GM18499 (cell line): Measurements from ENCODE around the gene MGMT.

Experiments used
- ATAC-seq: cut with Tn5 transposase; IDR thresholded peaks from one replicate; pipeline ENCODE4 v1.9.1; 2021; ENCODE audit warnings: moderate number of reproducible peaks; ENCODE audit not compliant: insufficient read depth, unreplicated experiment

Gene MGMT

GRCh38 chr10:129702605-129703004 lies 235.6 kb downstream of the MGMT start:
- no peak for ATAC-seq

GRCh38 chr10:129703287-129704137 lies 236.5 kb downstream of the MGMT start:
- no peak for ATAC-seq

- no peak for ATAC-seq
Measured at GRCh38 chr10:129704225-129704624, 237.2 kb downstream of the MGMT start.

- no peak for ATAC-seq
Measured at GRCh38 chr10:129704786-129705525, 237.9 kb downstream of the MGMT start.

- ATAC-seq: no peak
Measured at GRCh38 chr10:129705676-129706075, 238.6 kb downstream of the MGMT start.

- ATAC-seq: no peak
Measured at GRCh38 chr10:129706081-129706480, 239.0 kb downstream of the MGMT start.

- no peak for ATAC-seq
Measured at GRCh38 chr10:129706523-129706922, 239.5 kb downstream of the MGMT start.

- no peak for ATAC-seq
Measured at GRCh38 chr10:129707406-129708388, 240.7 kb downstream of the MGMT start.

GRCh38 chr10:129709101-129709500 lies 242.1 kb downstream of the MGMT start:
- no peak for ATAC-seq

GRCh38 chr10:129709627-129710509 lies 242.8 kb downstream of the MGMT start:
- ATAC-seq: no peak

GRCh38 chr10:129710510-129710847 lies 243.4 kb downstream of the MGMT start:
- no peak for ATAC-seq

- ATAC-seq: no peak
Measured at GRCh38 chr10:129711291-129711690, 244.2 kb downstream of the MGMT start.

- no peak for ATAC-seq
Measured at GRCh38 chr10:129712000-129712399, 245.0 kb downstream of the MGMT start.

GRCh38 chr10:129713659-129714265 lies 246.7 kb downstream of the MGMT start:
- ATAC-seq: no peak

GRCh38 chr10:129715805-129716204 lies 248.8 kb downstream of the MGMT start:
- no peak for ATAC-seq

- no peak for ATAC-seq
Measured at GRCh38 chr10:129716211-129716681, 249.2 kb downstream of the MGMT start.

- ATAC-seq: no peak
Measured at GRCh38 chr10:129716881-129717280, 249.8 kb downstream of the MGMT start.

- ATAC-seq: no peak
Measured at GRCh38 chr10:129717816-129718547, 250.9 kb downstream of the MGMT start.
